AG08396 (cell line): ENCODE data around the gene IGSF3.
"Not testable (repeated sequence)": the region's sequence is repeated elsewhere in the genome, so short reads cannot be mapped to it uniquely, and the experiment has no call there.

Source experiments
- DNase-seq: peaks from one replicate; pipeline ENCODE4 v3.0.0; 2012; ENCODE audit warnings: low spot score, mixed read lengths

The IGSF3 gene

GRCh38 chr1:116661633-116662032, 5.9 kb downstream of the IGSF3 start:
- DNase-seq: no peak

- not testable (repeated sequence) for DNase-seq
Measured at GRCh38 chr1:116658645-116659044, 8.9 kb downstream of the IGSF3 start.

GRCh38 chr1:116657836-116658235, 9.7 kb downstream of the IGSF3 start:
- DNase-seq: not testable (repeated sequence)

GRCh38 chr1:116654351-116654750, 13.2 kb downstream of the IGSF3 start:
- DNase-seq: no peak

- DNase-seq: not testable (repeated sequence)
Measured at GRCh38 chr1:116652598-116652997, 14.9 kb downstream of the IGSF3 start.

- DNase-seq: not testable (repeated sequence)
Measured at GRCh38 chr1:116650781-116651180, 16.8 kb downstream of the IGSF3 start.

GRCh38 chr1:116649041-116649440, 18.5 kb downstream of the IGSF3 start:
- DNase-seq: not testable (repeated sequence)

GRCh38 chr1:116648325-116648724, 19.2 kb downstream of the IGSF3 start:
- not testable (repeated sequence) for DNase-seq

GRCh38 chr1:116647186-116647585, 20.3 kb downstream of the IGSF3 start:
- DNase-seq: not testable (repeated sequence)

- not testable (repeated sequence) for DNase-seq
Measured at GRCh38 chr1:116646673-116647170, 20.8 kb downstream of the IGSF3 start.

- DNase-seq: not testable (repeated sequence)
Measured at GRCh38 chr1:116645802-116646672, 21.5 kb downstream of the IGSF3 start.

GRCh38 chr1:116644993-116645392, 22.5 kb downstream of the IGSF3 start:
- not testable (repeated sequence) for DNase-seq

- not testable (repeated sequence) for DNase-seq
Measured at GRCh38 chr1:116644096-116644495, 23.4 kb downstream of the IGSF3 start.

- not testable (repeated sequence) for DNase-seq
Measured at GRCh38 chr1:116643281-116643751, 24.2 kb downstream of the IGSF3 start.

- DNase-seq: not testable (repeated sequence)
Measured at GRCh38 chr1:116642311-116643280, 24.9 kb downstream of the IGSF3 start.

GRCh38 chr1:116637583-116637982, 29.9 kb downstream of the IGSF3 start:
- DNase-seq: not testable (repeated sequence)

GRCh38 chr1:116636584-116636983, 30.9 kb downstream of the IGSF3 start:
- not testable (repeated sequence) for DNase-seq

GRCh38 chr1:116634386-116634785, 33.1 kb downstream of the IGSF3 start:
- not testable (repeated sequence) for DNase-seq

GRCh38 chr1:116631996-116632925, 35.3 kb downstream of the IGSF3 start:
- DNase-seq: not testable (repeated sequence)

- DNase-seq: not testable (repeated sequence)
Measured at GRCh38 chr1:116631554-116631953, 36.0 kb downstream of the IGSF3 start.

GRCh38 chr1:116630057-116630456, 37.5 kb downstream of the IGSF3 start:
- DNase-seq: not testable (repeated sequence)
